SK-N-MC (cell line): ENCODE results near the gene KANSL1.

Experiments
- EZH2 ChIP-seq: fragments of 200-600 bp; sonication (generic); IDR thresholded peaks from one replicate; pipeline ENCODE4 v1.6.1; 2017; ENCODE audit warnings: antibody characterized with exemption
- FOXP2 ChIP-seq: optimal IDR thresholded peaks from 2 replicates; pipeline ENCODE3; 2011; ENCODE audit warnings: mild to moderate bottlenecking, moderate library complexity; ENCODE audit not compliant: insufficient read depth; ENCODE audit errors: extremely low read length, control extremely low read depth
- POLR2AphosphoS5 ChIP-seq: IDR thresholded peaks from 2 replicates; pipeline ENCODE4 v1.6.1; 2012; ENCODE audit warnings: mild to moderate bottlenecking, low read depth, low read length, borderline replicate concordance

GRCh38 chr17:46047856-46048255 lies 145.4 kb downstream of the KANSL1 start:
- TF ChIP-seq FOXP2 (no peak), EZH2 (no peak), POLR2AphosphoS5 (no peak)
